OCI-LY1 (cell line): Measurements from ENCODE around the gene TPST1.

Experiments
- EZH2 ChIP-seq: fragments of 200-600 bp; sonication (generic), shearing (Covaris generic); IDR thresholded peaks from 2 replicates; pipeline ENCODE4 v1.8.0; 2017; ENCODE audit warnings: borderline replicate concordance, mixed run types, mild to moderate bottlenecking, antibody characterized with exemption, low read length, moderate library complexity, mixed read lengths
- TF ChIP-seq, protein P1 (sequence below): fragments of 200-600 bp; sonication (generic), shearing (Covaris generic); IDR thresholded peaks from 2 replicates; pipeline ENCODE4 v1.5.1; 2017; ENCODE audit warnings: mild to moderate bottlenecking, antibody characterized with exemption, low read length, moderate library complexity, mixed read lengths

DNA sequence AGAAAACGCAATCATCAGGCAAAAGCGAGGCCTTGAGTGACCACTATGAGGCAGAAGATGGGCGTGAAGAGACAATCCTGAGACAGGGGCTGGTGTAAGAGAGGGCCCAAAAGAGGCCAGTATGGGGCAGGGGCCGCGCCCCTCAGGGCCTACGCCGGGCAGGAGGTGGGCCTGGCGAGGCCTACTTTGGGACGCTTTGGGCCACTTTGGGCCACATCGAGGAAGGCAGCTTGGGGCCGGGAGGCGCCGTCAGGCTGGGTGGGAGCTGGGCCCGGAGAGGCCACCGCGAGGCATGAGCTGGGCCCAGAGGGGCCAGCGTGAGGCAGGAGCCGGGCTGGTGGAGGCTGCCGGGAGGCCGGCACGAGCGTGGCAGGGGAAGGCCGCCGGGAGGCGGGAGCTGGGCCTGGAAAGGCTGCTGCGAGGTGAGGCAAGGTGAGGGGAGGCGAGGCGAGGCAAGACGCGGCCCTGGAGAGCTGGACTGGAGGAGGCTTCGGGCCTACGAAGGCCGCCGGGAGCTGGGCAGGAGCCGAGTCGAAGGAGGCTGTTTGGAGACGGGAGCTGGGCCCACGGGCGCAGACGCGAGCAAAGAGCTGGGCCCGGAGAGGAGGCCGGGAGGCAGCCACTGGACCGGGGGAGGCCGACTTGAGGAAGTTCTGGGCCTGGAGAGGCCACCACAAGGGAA is 171.3 kb downstream of the TPST1 start:
- TF ChIP-seq, protein P1, sequence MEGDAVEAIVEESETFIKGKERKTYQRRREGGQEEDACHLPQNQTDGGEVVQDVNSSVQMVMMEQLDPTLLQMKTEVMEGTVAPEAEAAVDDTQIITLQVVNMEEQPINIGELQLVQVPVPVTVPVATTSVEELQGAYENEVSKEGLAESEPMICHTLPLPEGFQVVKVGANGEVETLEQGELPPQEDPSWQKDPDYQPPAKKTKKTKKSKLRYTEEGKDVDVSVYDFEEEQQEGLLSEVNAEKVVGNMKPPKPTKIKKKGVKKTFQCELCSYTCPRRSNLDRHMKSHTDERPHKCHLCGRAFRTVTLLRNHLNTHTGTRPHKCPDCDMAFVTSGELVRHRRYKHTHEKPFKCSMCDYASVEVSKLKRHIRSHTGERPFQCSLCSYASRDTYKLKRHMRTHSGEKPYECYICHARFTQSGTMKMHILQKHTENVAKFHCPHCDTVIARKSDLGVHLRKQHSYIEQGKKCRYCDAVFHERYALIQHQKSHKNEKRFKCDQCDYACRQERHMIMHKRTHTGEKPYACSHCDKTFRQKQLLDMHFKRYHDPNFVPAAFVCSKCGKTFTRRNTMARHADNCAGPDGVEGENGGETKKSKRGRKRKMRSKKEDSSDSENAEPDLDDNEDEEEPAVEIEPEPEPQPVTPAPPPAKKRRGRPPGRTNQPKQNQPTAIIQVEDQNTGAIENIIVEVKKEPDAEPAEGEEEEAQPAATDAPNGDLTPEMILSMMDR, result no peak
- TF ChIP-seq EZH2, result no peak
